NCI-H82 (cell line): ENCODE data around the gene TIGIT.

Experiments used
- DNase-seq: peaks from one replicate; lab custom pipeline; 2025; lab: John Stamatoyannopoulos, UW

Gene TIGIT

DNA sequence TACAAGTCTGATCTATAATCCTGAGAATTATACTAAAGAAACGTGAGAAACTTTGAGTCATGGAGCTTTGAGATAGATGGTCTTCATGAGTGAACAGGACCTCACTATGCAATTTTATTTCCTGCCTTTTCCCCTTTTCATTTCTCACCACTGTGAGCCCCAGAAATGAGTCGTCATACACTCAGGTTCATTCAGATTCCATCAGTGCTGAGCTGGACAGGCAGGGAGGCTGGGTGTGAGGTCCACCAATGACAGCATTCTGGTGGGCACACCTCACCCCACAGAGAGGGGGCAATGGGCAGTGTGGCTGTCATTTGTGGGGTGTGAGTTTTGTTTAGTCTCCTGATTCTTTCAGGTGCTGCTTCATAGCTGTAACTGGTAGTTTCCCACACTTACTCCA is 16.9 kb downstream of the TIGIT start:
- no peak for DNase-seq

GRCh38 chr3:114313426-114313825 is 19.6 kb downstream of the TIGIT start:
- no peak for DNase-seq

GRCh38 chr3:114314282-114314681 is 20.5 kb downstream of the TIGIT start:
- no peak for DNase-seq

- no peak for DNase-seq
Measured at GRCh38 chr3:114318295-114318694, 24.5 kb downstream of the TIGIT start.

GRCh38 chr3:114319453-114319852 is 25.6 kb downstream of the TIGIT start:
- peak; percentile 70 for DNase-seq

- DNase-seq = no peak
Measured at GRCh38 chr3:114320246-114320645, 26.4 kb downstream of the TIGIT start.

DNA sequence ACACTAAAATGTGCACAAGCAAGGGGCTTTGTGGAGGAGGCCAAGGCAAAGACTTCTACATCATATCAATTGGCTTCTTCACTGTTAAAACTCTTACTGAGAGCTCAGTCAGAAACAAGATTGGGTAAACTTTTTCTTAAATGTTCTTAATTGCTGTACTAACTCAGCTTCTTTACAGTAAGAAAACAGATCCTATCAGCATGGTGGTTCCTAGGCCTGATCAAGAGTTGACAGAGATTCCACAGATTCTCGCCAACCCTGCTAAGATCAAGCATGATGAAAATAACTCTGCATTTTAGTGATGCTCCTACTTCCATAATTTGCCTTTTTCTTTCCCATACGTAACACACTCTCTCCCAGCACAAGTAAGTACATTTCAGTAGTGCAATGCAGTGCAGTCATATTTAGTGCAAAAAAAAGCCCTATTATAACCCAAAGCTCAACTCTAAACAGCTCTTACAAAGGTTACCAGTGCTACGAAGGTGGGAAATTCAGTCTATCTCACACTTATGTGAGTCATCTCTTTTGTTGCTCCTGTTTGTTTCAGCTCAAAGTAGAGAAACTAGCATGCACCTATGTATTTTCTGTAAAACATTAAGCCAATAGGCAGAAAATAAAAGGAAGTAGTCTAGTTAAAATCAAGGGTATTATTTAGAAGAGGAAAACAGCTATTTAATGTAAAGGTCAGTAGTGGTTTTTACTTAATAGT is 29.9 kb downstream of the TIGIT start:
- no peak for DNase-seq

- DNase-seq = no peak
Measured at GRCh38 chr3:114327665-114328064, 33.8 kb downstream of the TIGIT start.

DNA sequence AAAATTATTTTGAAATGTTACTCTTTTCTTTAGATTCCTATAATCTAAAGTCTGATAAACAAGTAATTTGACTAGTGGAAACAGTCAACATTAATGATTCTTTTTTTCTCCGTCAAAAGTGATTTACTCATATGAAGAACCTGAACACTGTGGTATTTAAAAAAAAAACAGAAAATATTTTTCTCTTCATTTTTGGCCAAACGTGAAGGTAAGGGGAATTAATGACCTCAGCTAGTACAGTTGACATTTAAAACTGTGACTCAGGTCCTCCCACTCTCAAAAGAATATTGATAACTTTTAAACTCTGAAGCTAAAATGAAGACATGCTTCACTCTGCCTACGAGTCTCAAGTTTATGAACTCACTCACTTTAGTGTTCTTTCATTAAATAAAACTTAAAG is 34.5 kb downstream of the TIGIT start:
- no peak for DNase-seq

DNA sequence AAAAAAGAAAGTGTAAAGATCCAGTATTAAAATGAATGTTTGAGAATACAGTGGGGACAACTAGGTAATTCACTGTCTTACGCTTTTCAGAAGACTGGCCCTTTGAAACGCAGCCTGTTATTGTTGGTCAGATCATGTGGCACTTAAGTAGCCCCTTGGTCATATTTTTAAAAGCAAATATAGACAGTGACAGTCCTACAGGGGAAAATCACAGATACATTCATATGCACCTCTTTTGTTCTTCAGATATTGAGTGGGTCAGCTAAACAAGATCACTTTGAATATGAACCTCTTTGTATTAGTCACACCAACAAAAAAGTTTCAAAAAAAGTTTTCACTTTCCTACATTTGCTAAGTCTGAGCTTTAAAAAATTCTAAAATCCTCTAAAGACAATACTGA is 36.0 kb downstream of the TIGIT start:
- DNase-seq = no peak

- DNase-seq = no peak
Measured at GRCh38 chr3:114331007-114331406, 37.2 kb downstream of the TIGIT start.

DNA sequence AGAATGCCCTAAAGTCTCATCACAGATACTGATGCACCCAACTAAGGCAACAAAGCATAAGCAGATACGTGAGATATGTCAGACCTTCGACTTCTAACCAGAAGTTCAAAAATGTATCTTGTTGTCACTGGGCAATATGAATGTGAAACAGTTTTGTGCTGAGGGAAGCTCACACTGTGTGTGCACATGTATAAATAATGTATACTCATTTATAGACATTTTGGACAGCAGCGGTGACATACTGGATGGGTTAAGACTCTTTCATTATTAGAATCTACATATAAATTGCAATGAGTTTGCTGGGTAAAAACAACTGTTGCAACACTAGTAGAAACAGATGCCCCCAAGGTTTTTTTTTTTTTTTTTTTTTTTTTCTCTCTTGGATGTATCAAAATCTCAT is 37.9 kb downstream of the TIGIT start:
- DNase-seq = no peak

- no peak for DNase-seq
Measured at GRCh38 chr3:114332342-114333179, 38.7 kb downstream of the TIGIT start.

DNA sequence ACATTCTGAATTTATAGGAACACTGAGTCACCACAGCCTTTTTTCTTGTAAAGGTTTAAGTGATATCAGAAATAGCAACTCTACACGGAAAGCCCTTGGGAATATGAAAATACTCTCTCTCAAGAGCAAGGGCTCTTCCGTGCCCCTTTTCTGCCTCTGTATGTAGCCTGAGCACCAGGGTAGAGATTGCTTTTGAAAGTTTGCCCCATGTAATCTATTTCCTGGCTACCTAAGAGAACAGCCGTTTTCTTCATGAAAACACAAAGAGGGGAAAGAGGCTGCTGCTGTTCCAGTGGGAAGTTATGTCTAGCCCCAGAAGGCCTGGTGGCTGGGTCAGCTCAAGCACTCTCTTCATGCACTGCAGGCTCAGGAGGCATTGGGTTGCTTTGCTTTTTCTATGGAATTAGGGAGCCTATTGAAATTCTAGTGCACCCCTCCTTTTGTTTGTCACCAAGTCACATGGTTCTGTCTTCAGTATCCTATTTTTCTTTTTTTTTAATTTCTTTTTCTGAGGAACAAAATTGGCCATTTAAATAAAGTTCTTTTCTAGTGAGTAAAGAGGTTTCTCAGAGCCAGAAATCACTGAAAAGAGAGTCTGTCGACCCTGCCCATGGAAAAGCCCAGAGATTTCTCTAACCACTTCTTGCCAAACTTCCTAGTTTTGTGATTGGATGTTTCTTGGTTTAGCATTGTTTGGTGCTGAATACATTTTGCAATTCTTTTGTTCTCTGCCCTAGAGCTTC is 39.5 kb downstream of the TIGIT start:
- no peak for DNase-seq

DNA sequence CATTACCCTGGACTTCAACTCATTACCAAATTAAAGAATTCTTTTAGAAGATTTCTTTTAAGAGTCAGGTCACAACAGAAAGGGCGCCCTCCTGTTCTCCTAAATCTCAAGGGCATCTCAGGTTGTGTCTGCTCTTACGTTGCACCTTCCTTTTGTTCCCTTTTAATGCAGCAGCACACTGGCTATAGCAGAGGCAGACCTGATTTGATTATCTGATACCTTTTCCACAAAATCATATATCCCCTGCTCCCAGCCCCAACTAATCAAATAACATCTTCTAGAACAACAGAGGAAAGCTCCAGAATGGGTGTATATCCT is 40.1 kb downstream of the TIGIT start:
- no peak for DNase-seq

DNA sequence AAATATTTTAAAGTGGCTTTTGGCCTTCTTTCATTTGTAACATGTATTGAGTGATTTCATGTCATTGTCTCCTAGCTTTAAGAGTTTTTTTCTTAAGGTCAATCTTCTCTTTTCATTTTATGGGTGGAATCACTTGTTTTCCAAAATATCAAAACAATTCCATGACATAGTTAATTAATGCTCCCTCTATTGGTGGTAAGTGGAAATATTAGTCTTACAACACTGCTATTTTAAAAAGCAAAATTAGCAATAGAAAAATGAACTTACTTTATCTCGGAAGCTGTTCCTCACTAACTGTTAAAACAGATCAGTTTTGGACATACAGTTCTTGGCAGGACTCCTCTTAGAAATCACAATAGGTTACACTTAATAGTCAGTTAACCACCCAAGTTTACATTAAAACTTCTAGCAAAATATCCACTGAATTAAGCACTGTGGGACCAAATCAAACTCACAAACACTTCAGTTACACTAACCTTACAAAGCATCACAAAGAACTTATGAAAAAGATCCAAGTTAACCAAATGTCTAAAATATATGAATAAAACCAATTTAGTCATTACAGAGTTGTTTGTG is 42.4 kb downstream of the TIGIT start:
- no peak for DNase-seq

- no peak for DNase-seq
Measured at GRCh38 chr3:114336857-114337256, 43.0 kb downstream of the TIGIT start.

- peak; percentile 17 for DNase-seq
Measured at GRCh38 chr3:114338651-114339357, 45.0 kb downstream of the TIGIT start.

GRCh38 chr3:114344492-114344891 is 50.7 kb downstream of the TIGIT start:
- DNase-seq = no peak

- DNase-seq = no peak
Measured at GRCh38 chr3:114350271-114350670, 56.4 kb downstream of the TIGIT start.

GRCh38 chr3:114350690-114351089 is 56.9 kb downstream of the TIGIT start:
- no peak for DNase-seq
